DOHH2 (cell line): ENCODE results near the gene BMP15.

Source experiments
- CTCF ChIP-seq: fragments of 200-600 bp; sonication (generic); IDR thresholded peaks from one replicate; pipeline ENCODE4 v1.5.1; 2014; ENCODE audit warnings: antibody characterized with exemption, mild to moderate bottlenecking, low read depth, low read length; ENCODE audit not compliant: poor library complexity, severe bottlenecking
- EZH2phosphoT487 ChIP-seq: fragments of 200-600 bp; sonication (generic); IDR thresholded peaks from 2 replicates; pipeline ENCODE4 v1.6.1; 2017; ENCODE audit warnings: borderline replicate concordance, mild to moderate bottlenecking, antibody characterized with exemption, low read length, moderate library complexity, mixed read lengths

GRCh38 chrX:50865311-50865710, 45.2 kb upstream of the BMP15 start:
- no peak for TF ChIP-seq CTCF
- TF ChIP-seq EZH2phosphoT487, result no peak
